NB4 (cell line): ENCODE data around the gene CDC42EP5.

Experiments
- CTCF ChIP-seq: IDR thresholded peaks from one replicate; pipeline ENCODE4 v1.5.1; 2012; ENCODE audit warnings: low read depth, low read length
- MAX ChIP-seq: IDR thresholded peaks from 2 replicates; pipeline ENCODE4 v1.6.1; 2011; ENCODE audit warnings: low read depth, low read length
- MYC ChIP-seq: IDR thresholded peaks from 2 replicates; pipeline ENCODE4 v1.6.1; 2011; ENCODE audit warnings: low read depth, low read length
- POLR2A ChIP-seq: IDR thresholded peaks from 2 replicates; pipeline ENCODE4 v1.6.1; 2011; ENCODE audit warnings: mild to moderate bottlenecking; ENCODE audit not compliant: insufficient read length; ENCODE audit errors: extremely low read depth

GRCh38 chr19:54473071-54473891 is at the start of gene CDC42EP5:
- TF ChIP-seq CTCF: no peak
- no peak for TF ChIP-seq POLR2A
- TF ChIP-seq MYC: no peak
- TF ChIP-seq MAX: no peak
